ENCODE results near the gene MBTD1.
"Not testable (repeated sequence)": the region's sequence is repeated elsewhere in the genome, so short reads cannot be mapped to it uniquely, and the experiment has no call there.

DNA sequence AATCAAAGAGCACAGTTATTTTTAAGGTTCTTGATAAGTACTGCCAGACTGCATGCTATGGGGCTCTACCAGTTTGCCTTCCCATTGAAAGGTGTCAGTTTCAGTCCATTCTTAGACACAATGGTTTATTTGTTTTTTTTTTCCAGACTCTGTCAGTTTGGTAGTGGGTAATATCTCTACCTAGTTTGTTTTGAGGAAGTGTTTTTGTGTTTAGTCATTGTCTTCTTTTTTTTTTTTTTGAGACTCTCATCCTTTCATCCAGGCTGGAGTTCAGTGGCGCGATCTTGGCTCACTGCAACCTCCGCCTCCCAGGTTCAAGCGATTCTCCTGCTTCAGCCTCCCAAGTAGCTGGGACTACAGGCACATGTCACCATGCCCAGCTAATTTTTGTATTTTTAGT lies 4.6 kb upstream of the MBTD1 start:
- not testable (repeated sequence) for TF ChIP-seq CTCF, POLR2A, EP300 (IDR thresholded peaks at IDR 0.05)
